Measurements from ENCODE around the gene RSPO4. TPM values are rescaled to one million over a fixed set of nuclear protein-coding genes. Genes with fewer than 3 reads are reported as not detected.

Gene RSPO4
- polyA plus RNA-seq, 2 of the 4 experiments (the other 2 are of a cell fraction): not detected

DNA sequence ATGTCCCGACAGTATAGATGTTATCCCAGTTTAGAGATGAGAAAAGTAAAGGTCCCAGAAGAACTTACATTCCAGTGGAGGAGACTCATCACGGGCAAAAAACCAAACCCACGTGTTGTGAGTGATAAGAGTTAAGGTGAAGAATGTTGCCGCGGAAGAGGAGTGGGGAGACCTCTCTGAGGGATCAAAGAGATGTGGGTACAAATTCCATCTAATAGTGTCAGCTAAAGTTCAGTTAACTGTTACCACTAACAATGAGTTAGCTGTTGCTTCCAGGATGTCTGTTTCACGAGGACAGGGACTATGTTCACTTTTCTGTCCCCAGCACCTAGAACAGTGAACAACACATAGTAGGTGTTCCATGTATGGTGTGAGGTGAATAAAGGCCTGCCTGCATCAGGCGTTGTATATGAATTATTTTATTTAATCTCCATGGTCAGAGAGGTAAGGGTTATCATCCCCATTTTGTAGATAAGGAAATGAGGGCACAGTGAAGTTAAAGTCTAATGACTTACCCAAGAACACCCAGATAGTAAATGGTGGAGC lies 39.8 kb upstream of the RSPO4 start:
- no peak for TF ChIP-seq ZNF302 (CRISPR knock-in tag; IDR thresholded peaks at IDR 0.05)
- TF ChIP-seq KDM5A (IDR thresholded peaks at IDR 0.05): no peak
- no peak for TF ChIP-seq RCOR1 (IDR thresholded peaks at IDR 0.05; ENCODE audit: low read depth, low read length)
- TF ChIP-seq USF2 (IDR thresholded peaks at IDR 0.05): no peak
- no peak for TF ChIP-seq PBX3 (IDR thresholded peaks at IDR 0.05)
- no peak for TF ChIP-seq HOXB13 (CRISPR knock-in tag; IDR thresholded peaks at IDR 0.05; ENCODE audit: low read depth)
- TF ChIP-seq PHF8 (IDR thresholded peaks at IDR 0.05; ENCODE audit: borderline replicate concordance, low read depth): no peak
- no peak for TF ChIP-seq ELK1 (IDR thresholded peaks at IDR 0.05; ENCODE audit: low read depth, low read length)
- no peak for TF ChIP-seq KDM1A (IDR thresholded peaks at IDR 0.05; ENCODE audit: low read depth)
- no peak for TF ChIP-seq MYC (IDR thresholded peaks at IDR 0.05; ENCODE audit: borderline replicate concordance, low read length)
- no peak for TF ChIP-seq HEYL (CRISPR knock-in tag; IDR thresholded peaks at IDR 0.05)
- TF ChIP-seq POLR2AphosphoS2 (conservative IDR thresholded peaks at IDR 0.05; ENCODE audit: low read length): no peak
- TF ChIP-seq FOSL2 (IDR thresholded peaks at IDR 0.05): no peak
- TF ChIP-seq FOSL2 (CRISPR knock-in tag; IDR thresholded peaks at IDR 0.05): no peak
- CTCF ChIA-PET: interaction anchor here (0.6 to 1.8 kb wide), 5 partner anchors 11 to 131 kb away, joined by 3 to 4 read pairs (median 3); no protein-coding TSS in a partner anchor
- no peak overlapping the region for H3K27ac ChIP-seq
- POLR2A ChIA-PET: no interaction called here
- 18% methylated on average over 7 of the region's 7 CpGs for WGBS (ENCODE audit: missing lambda C conversion rate)
- H3K9me3 ChIP-seq: 0 out of 3 replicates have a peak, but pooled peaks cover 2% of the 10 kb centered on the region
- no peak for DNase-seq (ENCODE audit: low read depth in 1 of 2, low spot score in 1 of 2)
- no peaks in the 10 kb centered on the region for H3K4me1 ChIP-seq
- no peak overlapping the region for H3K4me3 ChIP-seq
- FAIRE-seq: no peak
- no peak overlapping the region for H3K4me2 ChIP-seq
- ATAC-seq: no peak

- H3K4me3 ChIP-seq: no peak overlapping the region
- no peak for DNase-seq (ENCODE audit: low read depth in 1 of 2, low spot score in 1 of 2)
- 0 out of 3 replicates have a peak, but pooled peaks cover 2% of the 10 kb centered on the region for H3K9me3 ChIP-seq
- H3K4me2 ChIP-seq: no peak overlapping the region
- POLR2A ChIA-PET: no interaction called here
- no peak for TF ChIP-seq CTCF (IDR thresholded peaks at IDR 0.05)
- TF ChIP-seq ATOH8 (CRISPR knock-in tag; IDR thresholded peaks at IDR 0.05; ENCODE audit: low read depth): no peak
- TF ChIP-seq SREBF2 (IDR thresholded peaks at IDR 0.05): no peak
- no peak for TF ChIP-seq CEBPB (IDR thresholded peaks at IDR 0.05)
- TF ChIP-seq NR3C1 (IDR thresholded peaks at IDR 0.05): no peak
- no peak for TF ChIP-seq POLR2A (IDR thresholded peaks at IDR 0.05; ENCODE audit: low read length)
- TF ChIP-seq CHD4 (IDR thresholded peaks at IDR 0.05; ENCODE audit: borderline replicate concordance): no peak
- TF ChIP-seq TP53 (CRISPR knock-in tag; IDR thresholded peaks at IDR 0.05): no peak
- TF ChIP-seq BCL3 (IDR thresholded peaks at IDR 0.05): no peak
- FAIRE-seq: no peak
- no peak for ATAC-seq
- WGBS (ENCODE audit: missing lambda C conversion rate): 0% methylated on average over 2 of the region's 2 CpGs
- no peaks in the 10 kb centered on the region for H3K4me1 ChIP-seq
- CTCF ChIA-PET: interaction anchor here (0.9 to 1.3 kb wide), 3 partner anchors 11 to 371 kb away, joined by 3 to 4 read pairs (median 3); no protein-coding TSS in a partner anchor
- no peak overlapping the region for H3K27ac ChIP-seq
Observed at GRCh38 chr20:1038205-1038604, 36.1 kb upstream of the RSPO4 start.

Measured in A549 (cell line).